ENCODE results near the gene PRSS22. TPM values are rescaled to one million over a fixed set of nuclear protein-coding genes. Genes with fewer than 3 reads are reported as not detected.
"Not testable (repeated sequence)": the region's sequence is repeated elsewhere in the genome, so short reads cannot be mapped to it uniquely, and the experiment has no call there.

Gene PRSS22
- not detected for total RNA-seq

DNA sequence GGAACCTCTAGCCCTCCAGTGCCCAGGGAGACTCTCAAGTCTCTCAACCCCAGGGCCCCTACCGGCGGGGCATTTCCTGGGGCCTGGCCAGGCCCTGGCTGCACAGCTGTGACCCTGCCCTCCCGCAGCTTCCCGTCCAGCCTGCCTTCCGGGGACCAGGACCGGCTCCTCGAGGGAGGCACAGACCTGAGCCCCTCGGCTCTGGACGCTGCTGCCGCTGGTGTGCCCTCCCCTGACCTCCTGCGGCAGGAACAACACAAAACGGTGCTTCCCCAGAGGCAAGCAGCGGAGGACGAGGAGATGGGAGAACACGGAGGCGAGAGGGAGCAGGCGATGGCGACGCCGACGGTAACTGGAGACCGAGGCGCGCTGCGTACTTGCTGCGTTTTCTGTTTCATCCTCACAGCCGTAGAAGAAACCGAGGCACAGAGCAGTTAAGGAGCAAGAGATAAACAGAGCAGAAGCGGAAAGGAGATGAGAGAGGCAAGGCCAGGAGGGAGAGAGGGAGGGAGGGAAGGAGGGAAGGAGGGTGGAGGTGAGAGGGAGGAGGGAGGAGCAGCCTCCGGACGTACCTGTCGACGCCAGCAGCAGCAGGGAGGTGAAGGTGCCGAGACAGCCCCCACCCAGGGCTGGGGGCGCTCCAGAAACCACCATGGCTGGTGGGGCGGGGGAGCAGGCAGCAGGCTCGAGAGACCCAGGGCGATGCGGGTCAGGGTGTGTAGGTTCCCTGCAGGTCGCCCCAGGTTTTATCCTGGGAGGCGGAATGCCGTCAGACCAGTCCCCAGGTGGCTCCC is at the start of gene PRSS22:
PRSS22 (minus strand) TSS at position 720 of the 794 bp plus-strand sequence; CDS start at position 654, 66 bp downstream.
- H3K27me3 Mint-ChIP-seq (ENCODE audit: low read depth) = peaks cover 3% of the 10 kb centered on the region
- peaks cover 4% of the 10 kb centered on the region for H3K36me3 Mint-ChIP-seq (ENCODE audit: low read depth)
- peak within 1 kb of the TSS; percentile 48 for H3K4me3 Mint-ChIP-seq
- H3K4me1 Mint-ChIP-seq (ENCODE audit: low read depth) = peaks cover 9% of the 10 kb centered on the region
- peak; percentile 28 for ATAC-seq
- H3K9me3 Mint-ChIP-seq (ENCODE audit: insufficient read depth) = peaks cover 9% of the 10 kb centered on the region
- H3K27ac Mint-ChIP-seq = peak within 1 kb of the TSS; percentile 55
- ChIA-PET CTCF (interaction anchor here (1.2 kb wide), 1 partner anchor 10 kb away, joined by 4 read pairs; no protein-coding TSS in a partner anchor), POLR2A (no interaction called here)
- DNase-seq = no peak

DNA sequence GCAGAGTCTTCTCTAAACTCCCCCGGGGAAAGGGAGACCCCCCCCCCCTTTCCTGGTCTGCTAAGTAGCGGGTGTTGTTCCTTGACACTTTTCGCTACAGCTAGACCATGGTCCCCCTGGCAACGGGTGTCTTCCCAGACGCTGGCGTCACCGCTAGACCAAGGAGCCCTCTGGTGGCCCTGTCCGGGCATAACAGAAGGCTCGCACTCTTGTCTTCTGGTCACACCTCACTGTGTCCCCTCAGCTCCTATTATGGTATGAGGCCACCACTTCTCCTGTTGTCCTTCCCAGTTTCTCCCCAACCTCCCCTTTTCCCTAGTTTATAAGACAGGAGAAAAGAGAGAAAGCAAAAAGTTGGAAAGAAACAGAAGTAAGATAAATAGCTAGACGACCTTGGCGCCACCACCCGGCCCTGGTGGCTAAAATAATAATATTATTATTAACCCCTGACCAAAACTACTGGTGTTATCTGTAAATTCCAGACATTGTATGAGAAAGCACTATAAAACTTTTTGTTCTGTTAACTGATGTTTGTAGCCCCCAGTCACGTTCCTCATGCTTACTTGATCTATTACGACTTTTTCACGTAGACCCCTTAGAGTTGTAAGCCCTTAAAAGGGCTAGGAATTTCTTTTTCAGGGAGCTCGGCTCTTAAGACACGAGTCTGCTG is 49.2 kb upstream of the PRSS22 start:
- H3K36me3 Mint-ChIP-seq (ENCODE audit: low read depth); H3K4me3 Mint-ChIP-seq; H3K27me3 Mint-ChIP-seq (ENCODE audit: low read depth); H3K9me3 Mint-ChIP-seq (ENCODE audit: insufficient read depth); H3K27ac Mint-ChIP-seq; ATAC-seq: not testable (repeated sequence)
- DNase-seq = peak; percentile 66
- POLR2A ChIA-PET = interaction anchor here (1.0 kb wide), 1 partner anchor 24 kb away, joined by 3 read pairs; the partner anchor contains the start of gene FLYWCH2
- H3K4me1 Mint-ChIP-seq (ENCODE audit: low read depth) = peaks cover 34% of the 10 kb centered on the region
- CTCF ChIA-PET = interaction anchor here (1.2 to 3.1 kb wide), 5 partner anchors 9 to 68 kb away, joined by 3 to 25 read pairs (median 11); partner anchors contain the start of gene FLYWCH2

GRCh38 chr16:2905988-2906387 is 48.0 kb upstream of the PRSS22 start:
- Mint-ChIP-seq H3K27ac (peak overlapping the region; percentile 62), H3K9me3 (ENCODE audit: insufficient read depth) (no peaks in the 10 kb centered on the region), H3K36me3 (ENCODE audit: low read depth) (no peaks in the 10 kb centered on the region), H3K4me1 (ENCODE audit: low read depth) (peaks cover 27% of the 10 kb centered on the region), H3K27me3 (ENCODE audit: low read depth) (peaks cover 5% of the 10 kb centered on the region), H3K4me3 (peak overlapping the region; percentile 91)
- CTCF ChIA-PET = interaction anchor here (0.7 to 3.1 kb wide), 10 partner anchors 11 to 67 kb away, joined by 3 to 25 read pairs (median 4); partner anchors contain the start of gene FLYWCH2
- POLR2A ChIA-PET = interaction anchor here (0.7 to 1.1 kb wide), 3 partner anchors 8 to 128 kb away, joined by 3 to 4 read pairs (median 3); partner anchors contain the start of gene FLYWCH2
- ATAC-seq (no peak), DNase-seq (no peak)

- Mint-ChIP-seq H3K27me3 (ENCODE audit: low read depth) (peaks cover 3% of the 10 kb centered on the region), H3K4me3 (peak overlapping the region; percentile 91), H3K27ac (peak overlapping the region; percentile 90), H3K4me1 (ENCODE audit: low read depth) (peaks cover 26% of the 10 kb centered on the region), H3K36me3 (ENCODE audit: low read depth) (no peaks in the 10 kb centered on the region), H3K9me3 (ENCODE audit: insufficient read depth) (no peaks in the 10 kb centered on the region)
- CTCF ChIA-PET = interaction anchor here (0.7 to 3.1 kb wide), 10 partner anchors 11 to 66 kb away, joined by 3 to 25 read pairs (median 4); partner anchors contain the start of gene FLYWCH2
- DNase-seq = peak; percentile 98
- POLR2A ChIA-PET = interaction anchor here (0.7 to 1.1 kb wide), 3 partner anchors 9 to 128 kb away, joined by 3 to 4 read pairs (median 3); partner anchors contain the start of gene FLYWCH2
- peak; percentile 79 for ATAC-seq
Measured at GRCh38 chr16:2905241-2905987, 47.4 kb upstream of the PRSS22 start.

DNA sequence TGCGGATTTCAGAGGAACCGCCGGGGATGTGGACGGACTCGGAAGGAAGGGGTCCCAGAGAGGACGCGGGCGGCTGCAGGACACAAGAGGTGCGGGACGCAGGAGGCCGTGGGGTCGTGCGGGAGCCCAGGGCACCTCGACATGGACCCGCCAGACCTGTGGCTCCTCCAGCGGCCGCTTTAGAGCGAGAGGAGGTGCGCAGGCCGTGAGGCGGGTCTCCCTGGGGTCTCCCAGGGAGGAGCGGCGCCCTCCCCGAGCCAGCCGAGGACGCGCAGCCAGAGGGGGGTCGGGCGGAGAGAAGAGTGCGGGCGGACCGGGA is 46.9 kb upstream of the PRSS22 start:
- Mint-ChIP-seq H3K27ac (peak overlapping the region; percentile 90), H3K9me3 (ENCODE audit: insufficient read depth) (no peaks in the 10 kb centered on the region), H3K36me3 (ENCODE audit: low read depth) (no peaks in the 10 kb centered on the region), H3K27me3 (ENCODE audit: low read depth) (no peaks in the 10 kb centered on the region), H3K4me1 (ENCODE audit: low read depth) (peaks cover 26% of the 10 kb centered on the region), H3K4me3 (peak overlapping the region; percentile 91)
- ChIA-PET POLR2A (interaction anchor here (1.1 kb wide), 1 partner anchor 127 kb away, joined by 3 read pairs; no protein-coding TSS in a partner anchor), CTCF (interaction anchor here (1.0 to 3.1 kb wide), 4 partner anchors 12 to 66 kb away, joined by 5 to 25 read pairs (median 10); partner anchors contain the start of gene FLYWCH2)
- ATAC-seq (peak; percentile 2), DNase-seq (no peak)

DNA sequence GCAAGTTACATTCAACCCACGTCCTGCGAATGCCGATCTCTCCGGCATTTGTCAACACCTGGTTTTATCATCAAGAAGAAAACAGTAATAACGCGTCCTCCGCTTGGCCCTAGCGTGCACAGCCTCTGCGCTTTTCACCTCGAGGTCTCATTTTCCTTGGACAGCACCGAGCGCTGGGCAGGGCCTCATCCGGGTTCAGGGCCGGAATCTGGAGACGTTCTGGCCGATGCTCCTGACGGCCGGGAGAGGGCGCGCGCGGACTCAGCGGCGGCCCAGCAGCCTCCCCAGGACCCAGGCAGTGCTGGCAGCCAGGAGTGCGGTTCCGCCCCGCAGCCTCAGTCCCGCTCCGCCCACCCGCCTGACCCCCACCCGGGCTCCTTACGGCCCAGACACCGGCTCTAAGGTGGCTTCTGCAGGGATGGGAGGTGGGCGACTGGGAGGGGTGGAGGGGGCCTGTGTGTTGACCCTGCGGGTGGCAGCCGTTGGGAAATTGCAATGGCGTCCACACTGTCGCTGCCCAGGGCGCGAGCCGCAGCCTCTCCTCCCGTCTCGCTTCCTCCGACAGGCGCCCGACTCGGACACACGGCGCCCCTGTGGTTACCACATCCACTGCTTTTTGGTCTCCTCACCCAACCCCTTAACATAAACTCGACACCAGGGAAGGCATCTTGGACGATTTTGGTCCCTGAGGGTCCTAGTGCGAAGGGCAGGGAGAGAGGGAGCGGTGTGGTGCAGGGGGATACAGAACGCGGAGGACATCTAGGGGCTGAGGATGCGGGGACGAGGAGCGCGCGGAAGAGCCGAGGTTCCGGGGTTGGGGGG is 46.3 kb upstream of the PRSS22 start:
- peak; percentile 84 for DNase-seq
- ChIA-PET POLR2A (no interaction called here), CTCF (interaction anchor here (1.2 to 2.1 kb wide), 2 partner anchors 16 to 21 kb away, joined by 5 to 12 read pairs; partner anchors contain the start of gene FLYWCH2)
- Mint-ChIP-seq H3K27me3 (ENCODE audit: low read depth) (no peaks in the 10 kb centered on the region), H3K9me3 (ENCODE audit: insufficient read depth) (no peaks in the 10 kb centered on the region), H3K27ac (peak overlapping the region; percentile 90), H3K36me3 (ENCODE audit: low read depth) (no peaks in the 10 kb centered on the region), H3K4me3 (peak overlapping the region; percentile 91), H3K4me1 (ENCODE audit: low read depth) (peaks cover 26% of the 10 kb centered on the region)
- peak; percentile 61 for ATAC-seq

DNA sequence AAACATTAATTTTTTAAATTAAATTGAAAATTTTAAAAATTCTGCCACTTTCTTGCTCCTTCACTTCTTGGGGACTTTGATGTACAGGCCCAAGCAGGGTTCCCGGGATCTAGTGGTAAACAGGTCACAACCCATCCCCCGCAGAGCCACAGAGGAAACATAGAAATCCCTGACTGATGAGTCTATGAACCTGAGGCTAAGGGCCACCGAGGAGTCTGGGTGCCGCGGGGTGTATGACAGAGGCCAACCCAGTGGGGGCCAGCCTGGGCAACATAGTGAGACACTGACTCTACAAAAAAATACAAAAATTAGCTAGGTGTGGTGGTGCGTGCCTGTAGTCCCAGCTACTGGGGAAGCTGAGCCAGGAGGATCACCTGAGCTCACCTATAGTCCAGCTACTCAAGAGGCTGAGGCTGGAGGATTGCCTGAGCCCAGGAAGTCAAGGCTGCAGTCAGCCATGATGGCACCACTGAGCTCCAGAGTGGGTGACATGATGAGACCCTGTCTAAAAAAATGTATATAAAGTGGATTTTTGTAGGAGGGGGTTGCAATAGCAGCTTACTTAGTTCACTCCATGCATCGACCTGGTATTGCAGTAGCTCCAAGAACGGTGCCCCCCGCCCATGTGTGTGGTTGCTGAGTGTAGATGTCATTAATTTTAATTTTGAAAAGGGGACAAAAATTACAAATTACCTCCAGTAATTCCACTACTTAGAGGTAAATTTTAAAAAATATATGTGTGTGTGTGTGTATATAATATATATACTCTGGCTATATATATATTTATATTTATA is 44.6 kb upstream of the PRSS22 start:
- no peak for ATAC-seq
- CTCF ChIA-PET = interaction anchor here (0.7 to 2.1 kb wide), 5 partner anchors 9 to 34 kb away, joined by 3 to 12 read pairs (median 8); partner anchors contain the start of genes FLYWCH1 and FLYWCH2
- H3K4me1 Mint-ChIP-seq (ENCODE audit: low read depth) = peaks cover 26% of the 10 kb centered on the region
- no peaks in the 10 kb centered on the region for H3K36me3 Mint-ChIP-seq (ENCODE audit: low read depth)
- H3K27ac Mint-ChIP-seq = no peak overlapping the region
- no peaks in the 10 kb centered on the region for H3K9me3 Mint-ChIP-seq (ENCODE audit: insufficient read depth)
- no peak for DNase-seq
- no peaks in the 10 kb centered on the region for H3K27me3 Mint-ChIP-seq (ENCODE audit: low read depth)
- no peak overlapping the region for H3K4me3 Mint-ChIP-seq
- POLR2A ChIA-PET = interaction anchor here (0.5 kb wide), 1 partner anchor 220 kb away, joined by 3 read pairs; no protein-coding TSS in a partner anchor

GRCh38 chr16:2900526-2901075 is 42.6 kb upstream of the PRSS22 start:
- no peaks in the 10 kb centered on the region for H3K27me3 Mint-ChIP-seq (ENCODE audit: low read depth)
- no peaks in the 10 kb centered on the region for H3K36me3 Mint-ChIP-seq (ENCODE audit: low read depth)
- H3K4me1 Mint-ChIP-seq (ENCODE audit: low read depth) = peaks cover 8% of the 10 kb centered on the region
- H3K9me3 Mint-ChIP-seq (ENCODE audit: insufficient read depth) = no peaks in the 10 kb centered on the region
- CTCF ChIA-PET = interaction anchor here (1.7 kb wide), 1 partner anchor 17 kb away, joined by 8 read pairs; the partner anchor contains the start of gene FLYWCH2
- no peak overlapping the region for H3K27ac Mint-ChIP-seq
- ATAC-seq (no peak), DNase-seq (no peak)
- no peak overlapping the region for H3K4me3 Mint-ChIP-seq
- POLR2A ChIA-PET = no interaction called here

DNA sequence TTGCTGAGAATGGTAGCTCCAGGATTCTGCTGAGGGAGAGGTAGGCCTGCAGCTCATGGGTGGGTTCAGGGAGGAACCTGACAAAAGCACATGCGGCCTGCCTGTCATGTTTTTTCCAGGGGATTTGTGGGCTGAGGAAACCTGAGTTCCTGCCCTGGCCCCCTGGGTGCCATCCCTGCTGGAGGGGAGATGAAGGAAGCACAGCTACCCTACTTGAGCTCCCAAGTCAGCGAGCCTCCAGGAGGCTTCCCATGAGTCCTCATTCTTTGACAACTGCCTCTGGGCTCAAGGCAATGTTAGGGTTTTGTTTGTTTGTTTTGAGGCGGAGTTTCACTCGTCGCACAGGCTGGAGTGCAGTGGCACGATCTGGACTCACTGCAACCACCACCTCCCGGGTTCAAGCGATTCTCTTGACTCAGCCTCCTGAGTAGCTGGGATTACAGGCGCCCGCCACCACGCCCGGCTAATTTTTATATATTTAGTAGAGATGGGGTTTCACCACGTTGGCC is 41.6 kb upstream of the PRSS22 start:
- Mint-ChIP-seq H3K9me3 (ENCODE audit: insufficient read depth) (no peaks in the 10 kb centered on the region), H3K27ac (no peak overlapping the region), H3K36me3 (ENCODE audit: low read depth) (no peaks in the 10 kb centered on the region), H3K4me3 (no peak overlapping the region), H3K4me1 (ENCODE audit: low read depth) (peaks cover 8% of the 10 kb centered on the region), H3K27me3 (ENCODE audit: low read depth) (no peaks in the 10 kb centered on the region)
- ATAC-seq (no peak), DNase-seq (no peak)
- ChIA-PET POLR2A (no interaction called here), CTCF (interaction anchor here (1.2 to 1.7 kb wide), 3 partner anchors 16 to 31 kb away, joined by 4 to 8 read pairs (median 6); partner anchors contain the start of gene FLYWCH2)
